MM.1S (cell line): Measurements from ENCODE around the gene FOXN3.
"Not testable (repeated sequence)": the region's sequence is repeated elsewhere in the genome, so short reads cannot be mapped to it uniquely, and the experiment has no call there.

Experiments used
- DNase-seq: peaks from one replicate; pipeline ENCODE4 v3.0.0-alpha.2; 2015
- H2AFZ ChIP-seq: fragments of 300-600 bp; sonication (generic); 2 replicates; pipeline ENCODE4 v1.6.0; 2016; ENCODE audit warnings: antibody characterized with exemption, low read length
- H3F3A ChIP-seq: fragments of 300-600 bp; sonication (generic); 2 replicates; pipeline ENCODE4 v1.6.1; 2016; ENCODE audit warnings: mild to moderate bottlenecking, antibody characterized with exemption, low read length, moderate library complexity, mixed read lengths; ENCODE audit not compliant: insufficient read depth
- H3K27ac ChIP-seq: fragments of 300-600 bp; sonication (generic); 2 replicates; pipeline ENCODE4 v1.5.1; 2016; ENCODE audit warnings: mild to moderate bottlenecking, low read length
- H3K27me3 ChIP-seq: fragments of 300-600 bp; sonication (generic); replicated peaks from 2 replicates; pipeline ENCODE4 v1.6.0; 2016; ENCODE audit warnings: low read length; ENCODE audit not compliant: insufficient read depth
- H3K36me3 ChIP-seq: fragments of 300-600 bp; sonication (generic); replicated peaks from 2 replicates; pipeline ENCODE4 v1.6.1; 2016; ENCODE audit warnings: mild to moderate bottlenecking, low read length, mixed read lengths; ENCODE audit not compliant: insufficient read depth
- H3K4me1 ChIP-seq: fragments of 300-600 bp; sonication (generic); 2 replicates; pipeline ENCODE4 v1.6.1; 2016; ENCODE audit warnings: low read length, mixed read lengths
- H3K4me2 ChIP-seq: fragments of 300-600 bp; sonication (generic); 2 replicates; pipeline ENCODE4 v1.6.0; 2016; ENCODE audit warnings: low read depth, low read length
- H3K4me3 ChIP-seq: fragments of 300-600 bp; sonication (generic); 2 replicates; pipeline ENCODE4 v1.5.1; 2016; ENCODE audit warnings: low read length, mixed read lengths
- H3K79me2 ChIP-seq: fragments of 300-600 bp; sonication (generic); 2 replicates; pipeline ENCODE4 v1.6.1; 2016; ENCODE audit warnings: mixed run types, low read length, mixed read lengths
- H3K9ac ChIP-seq: fragments of 300-600 bp; sonication (generic); 2 replicates; pipeline ENCODE4 v1.6.1; 2016; ENCODE audit warnings: low read length, mixed read lengths
- H3K9me2 ChIP-seq: fragments of 300-600 bp; sonication (generic); replicated peaks from 2 replicates; pipeline ENCODE4 v1.6.1; 2016; ENCODE audit warnings: mild to moderate bottlenecking, low read length, mixed read lengths; ENCODE audit not compliant: insufficient read depth
- H3K9me3 ChIP-seq: fragments of 300-600 bp; sonication (generic); replicated peaks from 2 replicates; pipeline ENCODE4 v1.6.1; 2016; ENCODE audit warnings: mild to moderate bottlenecking, low read length, mixed read lengths; ENCODE audit not compliant: insufficient read depth
- H4K20me1 ChIP-seq: fragments of 300-600 bp; sonication (generic); 2 replicates; pipeline ENCODE4 v1.6.1; 2016; ENCODE audit warnings: mild to moderate bottlenecking, low read length, moderate library complexity, mixed read lengths; ENCODE audit not compliant: insufficient read depth
- CTCF ChIP-seq: fragments of 300-600 bp; sonication (generic); IDR thresholded peaks from 2 replicates; pipeline ENCODE4 v1.5.1; 2016; ENCODE audit warnings: antibody characterized with exemption, low read length, mixed read lengths
- EZH2 ChIP-seq: fragments of 300-600 bp; sonication (generic); optimal IDR thresholded peaks from 2 replicates; pipeline ENCODE3; 2017; ENCODE audit warnings: low read depth, mild to moderate bottlenecking, antibody characterized with exemption, low read length, mixed read lengths
- EZH2phosphoT487 ChIP-seq: fragments of 300-600 bp; sonication (generic); IDR thresholded peaks from 2 replicates; pipeline ENCODE4 v1.6.1; 2018; ENCODE audit warnings: antibody characterized with exemption, low read length

FOXN3 gene

GRCh38 chr14:89160437-89160836 is 256.6 kb downstream of the FOXN3 start:
- Histone ChIP-seq H4K20me1 (no peaks in the 10 kb centered on the region), H3K36me3 (no peaks in the 10 kb centered on the region), H3K4me1 (peaks cover 8% of the 10 kb centered on the region; the same call in 1 of the 2 replicates), H3K9ac (no peak overlapping the region), H3K27me3 (no peaks in the 10 kb centered on the region), H3K9me2 (no peaks in the 10 kb centered on the region), H3K4me3 (no peak overlapping the region), H3K27ac (no peak overlapping the region), H3K4me2 (no peak overlapping the region), H3K9me3 (no peaks in the 10 kb centered on the region), H3K79me2 (peaks cover 7% of the 10 kb centered on the region; the same call in 1 of the 2 replicates), H2AFZ (no peak overlapping the region), H3F3A (peaks cover 9% of the 10 kb centered on the region)
- DNase-seq, result no peak
- no peak for TF ChIP-seq EZH2phosphoT487
- no peak for TF ChIP-seq EZH2
- no peak for TF ChIP-seq CTCF

GRCh38 chr14:89158701-89159100 is 258.3 kb downstream of the FOXN3 start:
- H4K20me1 ChIP-seq, result no peaks in the 10 kb centered on the region
- TF ChIP-seq EZH2phosphoT487, result no peak
- TF ChIP-seq EZH2, result no peak
- no peak for TF ChIP-seq CTCF
- H3K27ac ChIP-seq, result no peak overlapping the region
- no peak overlapping the region for H2AFZ ChIP-seq
- H3K79me2 ChIP-seq, result no peaks in the 10 kb centered on the region
- H3K9ac ChIP-seq, result no peak overlapping the region
- no peak overlapping the region for H3K4me3 ChIP-seq
- H3K36me3 ChIP-seq, result no peaks in the 10 kb centered on the region
- no peaks in the 10 kb centered on the region for H3K27me3 ChIP-seq
- H3K4me2 ChIP-seq, result no peak overlapping the region
- no peaks in the 10 kb centered on the region for H3K4me1 ChIP-seq
- no peak for DNase-seq
- H3F3A ChIP-seq, result no peaks in the 10 kb centered on the region
- H3K9me2 ChIP-seq, result no peaks in the 10 kb centered on the region
- no peaks in the 10 kb centered on the region for H3K9me3 ChIP-seq

GRCh38 chr14:89158104-89158503 is 258.9 kb downstream of the FOXN3 start:
- not testable (repeated sequence) for H3K9me2 ChIP-seq, H3K4me2 ChIP-seq, H3K79me2 ChIP-seq, DNase-seq, H2AFZ ChIP-seq, H3K36me3 ChIP-seq, H3K4me1 ChIP-seq, H3K9me3 ChIP-seq, H3F3A ChIP-seq, H3K4me3 ChIP-seq, H4K20me1 ChIP-seq, H3K27ac ChIP-seq, H3K9ac ChIP-seq, H3K27me3 ChIP-seq

- Histone ChIP-seq H3K9me3 (no peaks in the 10 kb centered on the region), H3K9me2 (no peaks in the 10 kb centered on the region), H3K4me1 (no peaks in the 10 kb centered on the region), H3K27ac (no peak overlapping the region), H4K20me1 (no peaks in the 10 kb centered on the region), H3K4me3 (no peak overlapping the region), H3F3A (no peaks in the 10 kb centered on the region), H3K36me3 (no peaks in the 10 kb centered on the region), H3K4me2 (no peak overlapping the region), H3K79me2 (no peaks in the 10 kb centered on the region), H2AFZ (no peak overlapping the region), H3K27me3 (no peaks in the 10 kb centered on the region), H3K9ac (no peak overlapping the region)
- DNase-seq, result no peak
- TF ChIP-seq EZH2 (no peak), CTCF (no peak), EZH2phosphoT487 (no peak)
Observed at GRCh38 chr14:89155491-89155890, 261.5 kb downstream of the FOXN3 start.

- H3F3A ChIP-seq, H3K4me3 ChIP-seq, H4K20me1 ChIP-seq, H2AFZ ChIP-seq, H3K79me2 ChIP-seq, H3K9ac ChIP-seq, H3K36me3 ChIP-seq, H3K27me3 ChIP-seq, H3K27ac ChIP-seq, DNase-seq, H3K4me1 ChIP-seq, H3K9me2 ChIP-seq, H3K9me3 ChIP-seq, H3K4me2 ChIP-seq: not testable (repeated sequence)
Observed at GRCh38 chr14:89151693-89152092, 265.3 kb downstream of the FOXN3 start.
